ENCODE measurements around the gene VILL.

- TF ChIP-seq CTCF (conservative IDR thresholded peaks at IDR 0.05; ENCODE audit: low read depth, low read length) (no peak), EZH2 (IDR thresholded peaks at IDR 0.05; ENCODE audit: borderline replicate concordance, low read depth, low read length, poor library complexity, severe bottlenecking) (no peak)
Measured at GRCh38 chr3:37984596-37984995, 6.0 kb upstream of the VILL start.
